HG03175 (cell line): ENCODE data around the gene NCBP1.
"Not testable (repeated sequence)": the region's sequence is repeated elsewhere in the genome, so short reads cannot be mapped to it uniquely, and the experiment has no call there.

ENCODE experiments used
- ATAC-seq: cut with Tn5 transposase; IDR thresholded peaks from one replicate; pipeline ENCODE4 v1.9.1; 2021; ENCODE audit warnings: mild to moderate bottlenecking, moderate library complexity; ENCODE audit not compliant: unreplicated experiment

NCBP1 gene

DNA sequence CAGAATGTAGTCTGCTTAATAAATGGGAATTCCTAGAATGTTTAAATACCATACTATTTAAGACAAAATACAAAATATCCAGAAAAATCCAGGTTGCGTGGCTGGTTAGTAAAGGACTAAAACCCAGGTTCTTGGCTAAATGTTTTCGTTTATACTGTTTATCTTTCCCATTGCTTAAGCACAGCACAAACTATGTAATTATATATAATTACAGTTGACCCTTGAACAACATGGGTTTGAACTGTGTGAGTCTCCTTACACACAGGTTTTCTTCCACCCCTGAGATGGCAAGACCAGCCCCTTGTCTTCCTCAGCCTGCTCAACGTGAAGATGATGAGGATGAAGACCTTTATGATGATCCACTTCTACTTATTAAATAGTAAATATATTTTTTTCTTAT is 38.8 kb downstream of the NCBP1 start:
- no peak for ATAC-seq

DNA sequence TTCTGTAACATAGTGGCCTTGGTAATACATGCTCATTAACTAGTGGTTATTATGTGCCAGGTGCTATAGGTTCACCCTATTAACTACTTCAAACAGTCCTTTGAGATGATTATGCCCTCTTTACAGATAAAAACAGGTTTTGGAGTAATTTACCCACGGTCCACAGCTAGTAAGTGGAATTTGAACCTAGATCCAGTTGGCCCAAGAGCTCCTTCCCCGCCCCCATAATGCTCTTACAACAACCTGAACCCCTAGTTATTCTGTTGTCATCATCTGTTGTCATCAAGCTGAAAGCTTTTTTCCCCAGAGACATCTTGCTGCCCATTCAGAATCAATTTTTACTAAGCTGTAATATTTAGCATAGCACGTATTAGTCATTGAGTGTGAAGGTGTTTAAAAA is 40.3 kb downstream of the NCBP1 start:
- no peak for ATAC-seq

DNA sequence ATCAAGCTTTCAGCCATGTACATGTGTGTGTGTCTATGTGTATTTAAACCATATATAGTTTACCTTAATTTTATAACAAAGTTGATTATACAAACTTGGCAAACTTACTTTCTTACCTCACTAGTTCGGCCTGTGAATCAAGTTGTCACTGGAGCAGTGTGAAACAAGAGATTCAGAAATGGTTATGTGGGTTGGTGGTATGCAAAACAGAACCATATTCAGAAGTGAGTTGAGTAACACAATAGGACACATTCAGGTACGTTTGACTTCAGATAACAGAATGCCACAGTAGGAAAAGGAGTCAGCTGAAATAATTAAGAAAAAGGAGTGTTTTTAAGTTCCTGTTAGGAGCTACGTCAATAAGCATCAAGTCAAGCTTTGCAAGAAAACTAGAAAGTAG is 42.0 kb downstream of the NCBP1 start:
- no peak for ATAC-seq

DNA sequence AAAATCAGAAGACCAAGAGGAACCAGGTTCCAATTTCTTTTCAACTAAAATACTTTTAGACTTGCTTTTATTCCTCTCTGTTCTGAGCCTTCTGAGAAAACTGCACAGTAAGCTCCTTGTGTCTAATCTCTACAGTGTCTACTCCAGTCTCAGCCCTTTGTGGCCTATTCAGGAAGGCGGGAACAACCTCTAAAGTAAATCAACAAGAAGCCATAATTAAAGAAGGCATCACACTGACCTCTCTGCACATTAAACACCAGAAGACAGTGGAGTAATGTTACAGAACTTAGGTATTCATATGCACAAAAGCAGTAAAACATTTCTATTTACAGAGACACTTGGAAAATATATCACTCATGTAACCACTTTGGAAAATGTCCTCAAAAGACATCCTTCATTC is 48.6 kb downstream of the NCBP1 start:
- ATAC-seq = no peak

DNA sequence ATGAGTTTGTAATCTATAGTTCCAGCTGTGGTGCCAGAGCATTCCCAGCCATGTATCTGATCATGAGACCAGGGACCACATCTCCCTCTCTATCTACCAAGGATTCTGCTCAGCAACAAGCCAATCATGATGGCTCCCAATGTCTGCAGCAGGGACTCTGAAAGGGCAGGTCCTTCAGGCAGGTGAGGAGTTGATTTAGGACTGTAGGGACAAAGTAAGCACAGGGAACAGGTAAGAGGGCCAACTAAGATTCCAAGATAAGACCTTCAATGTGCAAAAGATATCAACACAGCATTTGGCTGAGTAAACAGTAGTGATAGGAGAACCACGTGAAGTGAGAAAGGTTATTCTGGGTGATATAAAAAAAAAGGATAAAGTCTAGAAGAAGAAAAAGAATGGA is 55.0 kb downstream of the NCBP1 start:
- no peak for ATAC-seq

DNA sequence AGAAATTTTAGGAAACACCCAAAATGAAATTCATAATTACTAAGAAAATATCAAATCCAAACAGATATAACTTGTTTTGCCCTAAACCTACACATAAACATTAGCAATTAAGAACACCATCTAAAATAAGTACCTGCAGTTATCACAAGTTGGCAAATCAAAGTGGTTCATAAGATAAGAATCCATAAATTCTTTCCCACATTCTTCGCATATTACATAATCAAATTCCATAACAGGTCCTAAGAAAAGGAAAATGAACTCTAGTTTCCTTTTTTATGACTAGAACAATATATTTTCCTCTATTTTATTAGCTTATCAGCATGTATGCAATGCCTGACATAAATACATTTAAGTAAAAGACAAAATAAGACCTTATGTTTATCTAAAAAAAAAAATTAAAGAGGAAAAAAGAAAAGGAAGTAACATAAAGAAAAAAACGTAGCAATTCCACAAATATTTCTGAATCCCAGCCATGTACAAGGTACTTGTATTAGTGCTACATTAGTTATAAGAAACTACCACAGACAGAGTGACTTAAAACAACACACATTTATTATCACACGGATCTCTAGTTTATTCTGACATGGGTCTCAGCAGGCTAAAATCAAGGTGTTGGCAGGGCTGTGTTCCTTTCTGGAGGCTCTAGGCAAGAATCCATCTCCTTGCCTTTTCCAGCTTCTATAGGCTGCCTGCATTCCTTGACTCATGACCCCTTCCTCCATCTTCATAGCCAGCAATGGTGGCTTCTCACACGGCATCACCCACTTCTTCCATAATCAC is 56.0 kb downstream of the NCBP1 start:
- no peak for ATAC-seq

DNA sequence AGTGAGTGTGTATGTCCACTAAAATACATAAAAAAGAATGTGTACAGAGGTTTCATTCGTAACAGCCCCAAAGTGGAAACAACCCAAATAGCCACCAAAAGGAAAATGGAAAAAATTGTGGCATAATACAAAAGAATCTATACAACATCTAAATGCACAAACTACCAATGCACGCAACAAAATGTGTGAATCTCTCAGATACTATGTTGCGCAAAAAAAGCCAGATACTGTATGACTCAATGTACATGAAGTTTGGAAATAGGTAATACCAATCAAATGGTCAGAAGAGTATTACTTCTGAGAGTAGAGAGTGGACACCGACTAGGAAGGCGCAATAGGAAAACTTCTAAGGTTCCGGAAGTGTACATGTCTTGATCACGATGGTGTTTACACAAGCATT is 61.1 kb downstream of the NCBP1 start:
- no peak for ATAC-seq

DNA sequence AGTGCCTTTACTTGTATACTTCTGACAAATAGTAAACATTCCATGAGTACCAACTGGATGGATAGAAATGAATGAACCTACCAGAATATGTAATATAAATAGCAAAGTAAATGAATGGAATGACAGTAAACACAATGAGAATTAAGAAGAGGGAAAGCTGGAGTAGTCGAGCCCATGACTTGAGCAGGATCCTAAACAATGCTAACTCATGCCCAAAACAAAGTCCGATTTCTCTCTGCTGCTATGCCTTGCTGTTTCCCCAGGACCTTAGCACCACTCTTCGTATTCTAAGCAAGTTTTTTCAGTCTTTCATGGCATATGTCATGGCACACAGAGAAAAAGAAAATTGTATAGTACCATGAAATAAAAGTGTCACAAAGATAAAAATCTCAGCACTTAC is 61.8 kb downstream of the NCBP1 start:
- no peak for ATAC-seq

DNA sequence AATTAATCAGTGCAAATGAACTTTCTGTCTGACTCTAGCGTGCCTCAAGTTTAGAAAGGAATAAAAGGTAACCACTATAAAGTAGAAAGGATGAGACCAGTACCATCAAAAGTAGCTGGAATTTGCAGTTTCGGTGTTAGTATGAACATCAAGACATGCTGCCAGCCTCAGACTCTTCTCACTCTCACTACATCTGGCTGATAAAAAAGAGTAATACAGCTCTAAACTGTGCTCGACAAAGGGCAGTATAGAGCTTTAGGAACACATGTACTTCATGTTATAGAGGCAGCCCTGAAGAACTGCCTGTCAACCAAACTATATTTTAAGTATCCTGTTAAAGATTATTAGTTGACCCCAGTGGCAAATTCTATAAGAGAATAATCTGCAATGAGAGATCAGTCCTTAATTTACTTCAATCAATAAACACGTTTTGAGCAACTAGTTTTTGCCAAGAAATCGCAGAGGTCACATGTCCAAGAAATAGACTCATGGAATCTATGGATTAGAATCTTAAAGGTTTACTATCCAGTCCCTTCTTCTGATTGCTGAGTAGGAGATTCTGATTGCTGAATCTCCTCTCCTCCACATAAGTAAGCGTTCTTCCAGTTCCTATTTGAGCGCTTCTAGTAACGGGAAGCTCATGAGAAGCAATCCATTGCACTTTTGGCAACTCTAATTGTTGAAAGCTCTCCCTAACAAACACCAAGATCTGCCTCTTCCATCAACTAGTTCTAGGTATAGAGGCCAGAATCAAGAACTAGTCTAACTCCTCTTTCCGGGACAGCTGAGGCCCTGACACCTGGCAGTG is 62.6 kb downstream of the NCBP1 start:
- peak; percentile 0 for ATAC-seq

DNA sequence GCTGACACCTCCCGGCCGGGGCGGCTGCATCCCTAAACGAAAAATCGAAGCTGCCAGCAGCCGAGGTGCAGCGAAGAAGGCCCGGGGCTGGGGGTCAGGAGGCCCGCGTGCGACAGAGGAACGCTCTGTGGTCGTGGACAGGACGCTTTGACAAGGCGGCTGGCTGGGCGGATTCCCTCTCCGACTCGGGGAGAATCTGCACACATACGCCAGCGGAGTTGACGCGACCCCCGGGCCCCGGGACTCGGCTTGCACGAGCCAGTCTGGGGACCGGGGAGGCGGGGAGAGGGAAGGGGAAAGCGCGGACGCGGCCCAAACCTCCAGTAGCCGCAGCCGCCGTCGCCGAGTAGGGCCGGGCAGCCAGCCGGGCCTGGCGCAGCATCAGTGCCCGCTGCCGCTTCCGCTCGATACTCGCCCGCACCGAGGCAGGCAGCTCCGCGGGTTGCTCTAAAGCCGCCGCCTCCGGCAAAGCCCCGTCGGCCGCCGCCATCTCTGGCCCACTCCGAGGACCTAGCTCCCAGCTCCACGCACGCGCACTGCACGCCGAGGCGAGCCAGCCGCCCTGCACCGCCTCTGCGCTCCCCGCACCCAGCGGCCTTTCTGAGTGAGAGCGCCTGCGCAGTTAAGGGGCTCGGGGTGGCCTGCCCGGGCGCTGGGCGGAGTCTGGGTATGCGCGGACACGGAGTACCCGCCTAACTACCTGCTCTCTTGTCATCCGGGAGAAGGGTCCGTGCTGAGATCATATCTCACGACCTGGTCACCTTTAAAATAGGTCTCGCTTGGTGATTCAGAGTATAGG is 63.4 kb downstream of the NCBP1 start, which contains the start of gene XPA:
Gene XPA (minus strand): TSS at position 538 of the 799 bp plus-strand sequence. CDS start 48 bp downstream, at position 490.
- ATAC-seq = peak; percentile 92

DNA sequence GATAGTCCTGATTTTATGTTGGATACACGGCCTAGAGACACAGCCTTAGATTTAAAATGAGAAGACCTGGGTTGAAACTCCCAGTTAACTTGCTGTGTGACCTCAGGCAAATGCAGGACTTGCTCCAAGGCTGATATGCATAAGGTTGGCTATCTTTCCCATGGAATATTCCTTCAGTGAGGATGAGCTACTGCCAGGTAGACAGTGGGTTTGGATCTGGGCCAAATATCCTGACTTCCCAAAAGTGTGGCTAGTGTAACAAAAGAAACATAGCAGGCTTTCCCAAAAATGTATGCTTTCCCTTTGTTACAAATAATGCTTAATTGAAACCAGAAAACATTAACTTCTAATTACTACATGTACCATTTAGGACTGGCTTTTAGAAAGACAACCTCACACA is 64.2 kb downstream of the NCBP1 start:
- no peak for ATAC-seq

DNA sequence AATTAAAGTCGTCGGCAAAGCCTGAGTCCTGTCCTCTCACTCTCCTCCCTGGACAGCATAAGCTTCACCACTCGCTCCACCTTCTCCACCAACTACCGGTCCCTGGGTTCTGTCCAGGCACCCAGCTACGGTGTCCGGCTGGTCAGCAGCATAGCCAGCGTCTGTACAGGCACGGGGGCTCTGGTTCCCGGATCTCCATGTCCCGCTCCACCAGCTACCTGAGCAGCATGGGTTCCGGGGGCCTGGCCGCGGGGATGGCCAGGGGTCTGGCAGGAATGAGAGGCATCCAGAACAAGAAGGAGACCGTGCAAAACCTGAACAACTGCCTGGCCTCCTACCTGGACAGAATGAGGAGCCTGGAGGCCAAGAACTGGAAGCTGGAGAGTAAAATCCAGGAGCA is 65.2 kb downstream of the NCBP1 start:
- ATAC-seq = no peak

DNA sequence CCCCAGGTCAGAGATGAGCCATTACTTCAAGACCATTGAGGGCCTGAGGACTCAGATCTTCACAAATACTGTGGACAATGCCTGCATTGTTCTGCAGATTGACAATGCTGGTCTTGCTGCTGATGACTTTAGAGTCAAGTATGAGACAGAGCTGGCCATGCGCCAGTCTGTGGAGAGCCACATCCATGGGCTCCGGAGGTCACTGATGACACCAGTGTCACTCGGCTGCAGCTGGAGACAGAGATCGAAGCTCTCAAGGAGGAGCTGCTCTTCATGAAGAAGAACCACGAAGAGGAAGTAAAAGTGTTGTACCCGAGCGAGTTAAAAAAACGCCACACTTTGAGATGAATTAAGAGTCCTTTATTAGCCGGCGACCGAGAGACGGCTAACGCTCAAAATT is 65.7 kb downstream of the NCBP1 start:
- not testable (repeated sequence) for ATAC-seq

DNA sequence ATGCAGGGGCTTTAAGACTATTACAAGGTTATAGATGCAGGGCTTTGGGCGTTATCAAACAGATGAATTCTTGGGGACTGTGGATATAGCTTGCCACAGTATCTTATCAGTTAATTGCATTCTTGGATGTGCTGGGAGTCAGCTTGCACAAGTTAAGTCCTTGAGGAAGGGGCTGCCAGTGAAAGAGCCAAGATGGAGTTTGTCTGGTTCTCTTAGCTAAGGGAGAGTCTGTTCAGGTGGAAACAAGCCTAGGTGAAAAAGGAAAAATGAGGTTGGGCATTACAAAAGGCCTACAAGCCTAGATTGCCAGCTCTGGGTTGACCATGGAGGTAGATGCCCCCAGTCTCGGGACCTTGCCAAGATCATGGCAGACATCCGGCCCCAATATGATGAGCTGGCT is 66.2 kb downstream of the NCBP1 start:
- ATAC-seq = not testable (repeated sequence)

DNA sequence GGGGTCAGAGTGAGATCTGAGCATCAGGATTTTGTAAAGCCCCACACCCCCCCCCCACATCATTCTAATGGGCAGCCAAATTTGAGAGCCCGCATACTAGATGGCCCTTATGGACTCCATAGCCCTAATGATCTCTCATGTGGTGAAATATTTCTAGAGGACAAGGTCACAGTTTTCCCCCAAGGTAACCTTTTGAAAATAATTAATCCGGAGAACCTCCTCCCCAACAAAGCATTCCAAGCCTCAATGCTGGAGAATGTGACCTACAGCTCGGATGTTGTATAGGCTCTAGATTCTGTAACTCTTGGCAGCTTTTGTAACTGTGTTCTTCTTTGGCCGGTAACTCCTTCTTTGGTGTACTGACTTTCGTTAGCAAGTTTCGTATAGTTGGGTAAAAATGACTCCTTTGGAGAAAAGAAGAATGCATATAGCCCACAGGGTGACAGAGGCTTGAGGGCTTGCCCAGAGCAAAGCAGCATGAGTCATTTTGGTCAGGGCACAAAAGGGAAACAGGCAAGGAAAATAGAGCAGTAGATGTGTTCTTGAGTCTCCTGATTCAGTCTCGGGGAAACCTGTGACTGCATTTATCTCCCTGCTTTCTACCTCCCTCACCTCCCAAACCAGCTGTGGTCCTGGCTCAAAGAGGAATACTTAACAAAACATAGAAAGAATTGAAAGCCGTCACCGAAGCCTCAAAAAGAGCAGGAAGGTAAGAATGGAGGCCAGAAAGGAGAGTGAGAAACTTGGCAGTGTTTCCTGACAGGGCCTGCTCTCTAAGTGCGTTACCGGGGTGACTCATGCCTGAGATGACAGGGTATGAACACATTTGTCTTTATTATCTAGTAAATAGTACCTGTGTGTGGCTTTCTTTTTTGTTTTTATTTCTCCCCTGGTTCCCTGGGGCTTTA is 70.1 kb downstream of the NCBP1 start:
- no peak for ATAC-seq

DNA sequence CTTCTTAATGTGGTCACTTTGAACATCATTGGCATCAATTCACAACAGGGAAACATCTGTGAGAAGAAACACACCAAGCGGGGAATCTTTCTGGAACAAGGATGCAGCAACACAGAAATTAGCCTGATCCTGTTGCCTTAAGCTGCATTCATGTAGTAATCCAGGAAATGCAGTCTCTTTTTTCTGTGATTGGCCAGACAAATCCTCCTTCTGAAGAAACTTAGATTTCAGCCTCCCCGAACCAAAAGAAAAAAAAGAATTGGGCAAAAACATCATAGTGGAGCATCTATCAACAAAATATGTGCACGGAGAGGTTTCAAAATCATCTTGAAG is 70.7 kb downstream of the NCBP1 start:
- ATAC-seq = no peak

DNA sequence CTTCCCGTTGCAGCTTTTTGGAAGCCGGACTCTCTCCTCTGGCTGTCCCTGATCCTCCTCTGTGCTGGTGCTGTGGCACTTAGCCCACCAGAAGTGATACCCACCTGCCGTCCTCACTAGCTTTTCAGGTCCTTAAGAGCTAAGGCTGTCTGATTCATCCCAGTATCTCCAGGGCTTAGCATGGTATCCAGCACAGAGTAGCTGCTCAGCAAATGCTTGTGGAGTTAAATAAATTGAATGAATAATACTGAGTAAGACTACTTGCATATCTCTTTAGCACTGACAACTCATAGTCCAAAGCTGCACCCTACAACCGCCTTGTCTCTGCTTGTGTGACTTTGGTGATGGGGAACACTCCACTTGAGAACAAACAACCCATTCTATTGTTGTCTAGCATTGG is 71.2 kb downstream of the NCBP1 start:
- no peak for ATAC-seq

DNA sequence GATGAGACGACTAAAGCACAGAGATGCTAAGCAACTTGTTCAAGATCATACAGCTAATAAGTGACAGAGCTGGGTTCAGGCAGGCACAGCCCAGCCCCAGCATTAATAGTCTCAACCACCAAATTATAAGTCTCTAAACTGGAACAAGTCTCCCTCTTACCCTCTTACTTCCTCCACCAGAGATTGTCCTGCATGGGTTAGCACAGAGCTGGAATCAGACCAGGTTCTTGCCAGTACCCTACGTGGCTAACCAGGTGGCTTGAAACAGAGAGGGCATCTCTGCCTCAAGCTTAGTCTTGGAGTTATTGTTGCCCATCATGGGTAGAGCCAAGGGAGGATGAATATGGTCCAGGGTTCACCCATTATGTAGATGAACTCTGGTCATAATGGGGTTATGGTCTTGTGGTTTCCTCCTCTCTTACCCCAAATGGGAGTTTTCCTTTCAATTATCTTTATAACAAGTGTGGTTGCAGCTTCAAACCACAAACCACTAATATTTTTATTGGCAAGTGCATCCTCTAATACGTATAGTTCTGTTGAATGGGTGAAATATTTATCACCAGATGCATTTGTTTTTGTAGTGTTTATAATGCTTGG is 71.8 kb downstream of the NCBP1 start:
- ATAC-seq = no peak

DNA sequence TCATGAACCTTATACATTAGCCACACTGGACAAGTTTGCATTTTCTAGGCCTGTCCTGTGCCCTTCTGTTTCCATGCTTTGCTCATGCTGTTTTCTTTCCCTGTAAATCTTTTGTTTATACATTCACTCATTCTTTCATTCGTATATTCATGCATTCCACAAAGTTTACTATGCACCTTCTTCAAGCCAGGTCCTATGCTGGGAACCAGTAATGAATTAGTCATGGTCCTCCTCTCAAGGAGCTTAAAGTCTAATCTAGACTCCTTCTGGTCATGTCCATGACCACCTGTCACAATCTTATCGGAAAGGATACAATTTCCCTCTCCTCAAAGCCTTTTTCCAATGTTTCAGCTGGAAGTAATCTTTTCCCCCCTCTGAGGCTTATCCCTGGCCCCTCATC is 72.6 kb downstream of the NCBP1 start:
- no peak for ATAC-seq
